ENCODE data around the gene POPDC3.

DNA sequence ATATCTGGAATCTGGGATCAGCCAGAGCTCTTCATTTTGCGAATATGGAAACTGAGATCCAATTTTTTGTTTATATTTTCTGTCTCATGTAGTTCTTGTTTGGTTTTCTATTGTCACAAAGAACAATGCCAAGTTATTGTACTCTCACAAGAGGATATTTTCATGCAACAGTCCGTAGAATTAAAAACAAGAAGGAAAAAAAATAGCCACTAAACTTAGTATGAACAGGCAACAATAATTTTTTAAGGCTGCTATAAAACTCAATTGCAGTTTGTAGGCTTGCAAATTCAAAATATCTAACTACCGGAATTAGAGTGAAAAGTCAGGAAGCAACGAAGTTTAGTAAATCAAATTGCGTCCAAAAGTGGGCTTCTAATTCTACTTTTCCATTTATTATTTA is 1.2 kb downstream of the POPDC3 start:
- TF ChIP-seq, protein P1, sequence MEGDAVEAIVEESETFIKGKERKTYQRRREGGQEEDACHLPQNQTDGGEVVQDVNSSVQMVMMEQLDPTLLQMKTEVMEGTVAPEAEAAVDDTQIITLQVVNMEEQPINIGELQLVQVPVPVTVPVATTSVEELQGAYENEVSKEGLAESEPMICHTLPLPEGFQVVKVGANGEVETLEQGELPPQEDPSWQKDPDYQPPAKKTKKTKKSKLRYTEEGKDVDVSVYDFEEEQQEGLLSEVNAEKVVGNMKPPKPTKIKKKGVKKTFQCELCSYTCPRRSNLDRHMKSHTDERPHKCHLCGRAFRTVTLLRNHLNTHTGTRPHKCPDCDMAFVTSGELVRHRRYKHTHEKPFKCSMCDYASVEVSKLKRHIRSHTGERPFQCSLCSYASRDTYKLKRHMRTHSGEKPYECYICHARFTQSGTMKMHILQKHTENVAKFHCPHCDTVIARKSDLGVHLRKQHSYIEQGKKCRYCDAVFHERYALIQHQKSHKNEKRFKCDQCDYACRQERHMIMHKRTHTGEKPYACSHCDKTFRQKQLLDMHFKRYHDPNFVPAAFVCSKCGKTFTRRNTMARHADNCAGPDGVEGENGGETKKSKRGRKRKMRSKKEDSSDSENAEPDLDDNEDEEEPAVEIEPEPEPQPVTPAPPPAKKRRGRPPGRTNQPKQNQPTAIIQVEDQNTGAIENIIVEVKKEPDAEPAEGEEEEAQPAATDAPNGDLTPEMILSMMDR (IDR thresholded peaks at IDR 0.05), result no peak
- no peak for TF ChIP-seq POLR2A (IDR thresholded peaks at IDR 0.05)
- TF ChIP-seq EP300 (IDR thresholded peaks at IDR 0.05), result no peak
